ENCODE results near the gene IPO7. TPM values are rescaled to one million over a fixed set of nuclear protein-coding genes. Genes with fewer than 3 reads are reported as not detected.

The IPO7 gene
- total RNA-seq: 10 to 100 TPM; 84.5 to 85.3 TPM

DNA sequence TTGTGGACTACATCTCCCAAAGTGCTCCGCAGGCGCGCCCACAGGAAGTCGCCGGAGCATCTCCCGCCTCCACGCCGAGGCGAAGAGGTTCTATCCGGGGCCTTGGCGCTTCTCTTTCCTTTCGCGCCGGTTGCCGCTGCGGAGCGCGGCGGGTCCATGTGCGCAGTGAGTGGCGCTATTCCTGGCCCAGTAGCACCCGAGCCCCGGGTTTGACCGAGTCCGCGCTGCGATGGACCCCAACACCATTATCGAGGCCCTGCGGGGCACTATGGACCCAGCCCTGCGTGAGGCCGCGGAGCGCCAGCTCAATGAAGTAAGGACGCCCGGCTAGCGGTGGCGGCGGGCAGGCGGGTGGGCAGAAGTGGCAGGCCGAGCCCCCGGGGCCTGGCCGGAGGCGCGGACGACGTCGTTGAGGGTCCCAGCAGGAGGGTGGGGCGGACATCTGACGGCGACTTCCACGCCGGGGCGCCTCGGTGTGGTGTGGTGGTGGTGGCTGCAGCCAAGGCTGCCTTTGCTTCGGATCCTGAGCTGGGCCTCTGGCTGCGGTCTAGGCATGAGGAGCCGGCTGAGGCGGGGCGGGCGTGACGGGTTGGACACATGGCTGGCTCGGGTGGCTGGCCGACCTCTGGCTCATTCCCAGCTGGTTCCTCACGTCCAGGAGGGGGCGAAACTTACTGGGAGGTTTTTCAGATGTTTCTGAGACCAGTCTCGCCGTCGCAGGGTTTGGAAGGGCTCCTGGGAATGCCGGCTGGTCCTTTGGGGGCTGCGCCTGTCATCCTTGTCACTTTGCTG is at the start of gene IPO7:
IPO7 (plus strand) TSS at position 118 of the 792 bp plus-strand sequence; CDS start at position 230, 112 bp downstream.

DNA sequence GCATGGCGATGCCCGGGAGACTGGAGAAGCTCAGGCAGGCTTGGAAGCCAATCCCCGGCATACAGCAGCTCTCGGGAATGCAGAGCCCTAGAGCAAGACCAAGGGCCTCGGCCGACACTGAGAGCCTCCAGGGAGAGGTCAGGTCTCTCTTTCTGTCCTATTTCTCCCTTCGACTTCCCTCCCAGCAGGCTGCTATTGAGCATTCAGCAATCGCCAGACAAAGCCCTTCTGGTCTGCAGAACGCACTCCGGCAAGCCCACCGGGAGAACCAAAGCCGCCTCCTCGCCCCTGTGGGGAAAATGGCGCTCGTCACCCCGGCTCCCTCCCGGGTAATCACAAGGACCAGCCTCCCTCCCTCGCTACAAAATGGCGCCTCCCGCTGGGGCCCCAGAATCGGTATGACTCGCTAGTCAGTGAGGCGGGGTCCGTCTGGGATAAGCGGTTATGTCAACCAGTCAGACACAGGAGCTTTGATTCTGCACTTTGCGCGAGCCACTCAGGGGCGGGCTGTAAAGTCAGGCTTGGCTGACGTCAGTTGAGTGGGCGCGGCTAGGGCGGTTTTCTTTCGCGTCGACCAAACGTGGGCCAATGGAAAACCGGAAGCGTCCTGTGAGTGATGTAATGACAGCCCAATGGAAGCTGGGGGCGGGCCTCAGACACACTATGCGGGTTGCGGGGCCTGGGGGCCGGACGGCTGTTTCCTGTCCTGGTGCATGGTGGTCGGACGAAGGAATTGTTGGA is 76.0 kb downstream of the IPO7 start, which contains the start of gene ZNF143:
ZNF143 (plus strand) TSS at position 691 of the 741 bp plus-strand sequence. CDS start 10,297 bp downstream, outside the sequence.

Other genes starting within 250 kb of the IPO7 start
- gene DENND5A, start 119.3 kb upstream of the IPO7 start, total RNA-seq: 10 to 100 TPM; 66.2 to 69.6 TPM
- 10 to 100 TPM; 43.1 to 43.3 TPM for gene TMEM41B, start 70.1 kb upstream of the IPO7 start, total RNA-seq
- 10 to 100 TPM; 27.1 to 37.3 TPM for gene ZNF143, start 76.4 kb downstream of the IPO7 start, total RNA-seq
- 10 to 100 TPM; 44.9 to 45.3 TPM for gene WEE1, start 189.0 kb downstream of the IPO7 start, total RNA-seq